DOHH2 (cell line): ENCODE measurements around the gene SORBS2.

Source experiments
- H3F3A ChIP-seq: fragments of 200-600 bp; sonication (generic), shearing (Covaris generic); 2 replicates; pipeline ENCODE4 v1.6.0; 2016; ENCODE audit warnings: antibody characterized with exemption, mild to moderate bottlenecking; ENCODE audit not compliant: control insufficient read depth, insufficient read depth
- H3K27ac ChIP-seq: fragments of 200-600 bp; sonication (generic); 2 replicates; pipeline ENCODE4 v1.5.1; 2014; ENCODE audit warnings: low read depth, mild to moderate bottlenecking, low read length, moderate library complexity
- H3K27me3 ChIP-seq: fragments of 200-600 bp; sonication (generic); 2 replicates; pipeline ENCODE4 v1.6.1; 2014; ENCODE audit warnings: mild to moderate bottlenecking, low read length, mixed read lengths; ENCODE audit not compliant: control insufficient read depth
- H3K36me3 ChIP-seq: fragments of 200-600 bp; sonication (generic); 2 replicates; pipeline ENCODE4 v1.6.1; 2014; ENCODE audit warnings: mild to moderate bottlenecking, low read length, moderate library complexity, mixed read lengths; ENCODE audit not compliant: control insufficient read depth
- H3K4me1 ChIP-seq: fragments of 200-600 bp; sonication (generic); 2 replicates; pipeline ENCODE4 v1.6.1; 2014; ENCODE audit warnings: mild to moderate bottlenecking, low read length, mixed read lengths; ENCODE audit not compliant: control insufficient read depth
- H3K4me2 ChIP-seq: fragments of 200-600 bp; sonication (generic); 2 replicates; pipeline ENCODE4 v1.6.0; 2014; ENCODE audit warnings: mild to moderate bottlenecking, low read length, moderate library complexity
- H3K4me3 ChIP-seq: fragments of 200-600 bp; sonication (generic); 2 replicates; pipeline ENCODE4 v1.5.1; 2014; ENCODE audit warnings: mild to moderate bottlenecking, low read length, mixed read lengths
- H3K79me2 ChIP-seq: fragments of 200-600 bp; sonication (generic); 2 replicates; pipeline ENCODE4 v1.6.1; 2014; ENCODE audit warnings: mild to moderate bottlenecking, low read length, mixed read lengths; ENCODE audit not compliant: control insufficient read depth
- H3K9me2 ChIP-seq: fragments of 200-600 bp; sonication (generic); replicated peaks from 2 replicates; pipeline ENCODE4 v1.6.1; 2014; ENCODE audit warnings: mild to moderate bottlenecking, low read length, mixed read lengths; ENCODE audit not compliant: control insufficient read depth
- H3K9me3 ChIP-seq: fragments of 200-600 bp; sonication (generic); 2 replicates; pipeline ENCODE4 v1.6.1; 2014; ENCODE audit warnings: antibody characterized with exemption, low read length, mixed read lengths; ENCODE audit not compliant: control insufficient read depth, insufficient read depth
- H4K20me1 ChIP-seq: fragments of 200-600 bp; sonication (generic); 2 replicates; pipeline ENCODE4 v1.6.0; 2014; ENCODE audit warnings: low read depth, mild to moderate bottlenecking, antibody characterized with exemption, low read length, moderate library complexity; ENCODE audit not compliant: control insufficient read depth, insufficient read depth
- EZH2phosphoT487 ChIP-seq: fragments of 200-600 bp; sonication (generic); IDR thresholded peaks from 2 replicates; pipeline ENCODE4 v1.6.1; 2017; ENCODE audit warnings: borderline replicate concordance, mild to moderate bottlenecking, antibody characterized with exemption, low read length, moderate library complexity, mixed read lengths
- TF ChIP-seq, protein P1 (sequence below): fragments of 200-600 bp; sonication (generic); IDR thresholded peaks from one replicate; pipeline ENCODE4 v1.5.1; 2014; ENCODE audit warnings: antibody characterized with exemption, mild to moderate bottlenecking, low read depth, low read length; ENCODE audit not compliant: poor library complexity, severe bottlenecking

The SORBS2 gene

GRCh38 chr4:185626798-185627197 lies 185.2 kb downstream of the SORBS2 start:
- Histone ChIP-seq H3K4me1 (no peaks in the 10 kb centered on the region), H3K79me2 (no peaks in the 10 kb centered on the region), H3K36me3 (no peaks in the 10 kb centered on the region), H3K27ac (no peak overlapping the region), H3K27me3 (no peaks in the 10 kb centered on the region; the same call in 1 of the 2 replicates), H3K9me3 (no peaks in the 10 kb centered on the region), H3K4me3 (no peak overlapping the region), H3K4me2 (no peak overlapping the region), H3F3A (no peaks in the 10 kb centered on the region), H4K20me1 (no peaks in the 10 kb centered on the region), H3K9me2 (no peaks in the 10 kb centered on the region)
- TF ChIP-seq, protein P1, sequence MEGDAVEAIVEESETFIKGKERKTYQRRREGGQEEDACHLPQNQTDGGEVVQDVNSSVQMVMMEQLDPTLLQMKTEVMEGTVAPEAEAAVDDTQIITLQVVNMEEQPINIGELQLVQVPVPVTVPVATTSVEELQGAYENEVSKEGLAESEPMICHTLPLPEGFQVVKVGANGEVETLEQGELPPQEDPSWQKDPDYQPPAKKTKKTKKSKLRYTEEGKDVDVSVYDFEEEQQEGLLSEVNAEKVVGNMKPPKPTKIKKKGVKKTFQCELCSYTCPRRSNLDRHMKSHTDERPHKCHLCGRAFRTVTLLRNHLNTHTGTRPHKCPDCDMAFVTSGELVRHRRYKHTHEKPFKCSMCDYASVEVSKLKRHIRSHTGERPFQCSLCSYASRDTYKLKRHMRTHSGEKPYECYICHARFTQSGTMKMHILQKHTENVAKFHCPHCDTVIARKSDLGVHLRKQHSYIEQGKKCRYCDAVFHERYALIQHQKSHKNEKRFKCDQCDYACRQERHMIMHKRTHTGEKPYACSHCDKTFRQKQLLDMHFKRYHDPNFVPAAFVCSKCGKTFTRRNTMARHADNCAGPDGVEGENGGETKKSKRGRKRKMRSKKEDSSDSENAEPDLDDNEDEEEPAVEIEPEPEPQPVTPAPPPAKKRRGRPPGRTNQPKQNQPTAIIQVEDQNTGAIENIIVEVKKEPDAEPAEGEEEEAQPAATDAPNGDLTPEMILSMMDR: no peak
- no peak for TF ChIP-seq EZH2phosphoT487

GRCh38 chr4:185625503-185625902 lies 186.5 kb downstream of the SORBS2 start:
- Histone ChIP-seq H4K20me1 (no peaks in the 10 kb centered on the region), H3K27ac (no peak overlapping the region), H3K4me2 (no peak overlapping the region), H3K4me1 (no peaks in the 10 kb centered on the region), H3K4me3 (no peak overlapping the region), H3K9me2 (no peaks in the 10 kb centered on the region), H3K79me2 (no peaks in the 10 kb centered on the region), H3K36me3 (no peaks in the 10 kb centered on the region), H3K9me3 (no peaks in the 10 kb centered on the region), H3F3A (no peaks in the 10 kb centered on the region), H3K27me3 (no peaks in the 10 kb centered on the region; the same call in 1 of the 2 replicates)
- TF ChIP-seq EZH2phosphoT487: no peak
- TF ChIP-seq, protein P1: no peak

GRCh38 chr4:185624259-185624589 lies 187.8 kb downstream of the SORBS2 start:
- H4K20me1 ChIP-seq: no peaks in the 10 kb centered on the region
- no peaks in the 10 kb centered on the region for H3K36me3 ChIP-seq
- H3K4me3 ChIP-seq: no peak overlapping the region
- no peaks in the 10 kb centered on the region for H3K9me3 ChIP-seq
- H3K4me2 ChIP-seq: no peak overlapping the region
- no peaks in the 10 kb centered on the region; the same call in 1 of the 2 replicates for H3K27me3 ChIP-seq
- no peaks in the 10 kb centered on the region for H3K4me1 ChIP-seq
- no peaks in the 10 kb centered on the region for H3F3A ChIP-seq
- H3K9me2 ChIP-seq: no peaks in the 10 kb centered on the region
- H3K27ac ChIP-seq: no peak overlapping the region
- TF ChIP-seq, protein P1: no peak
- no peak for TF ChIP-seq EZH2phosphoT487
- no peaks in the 10 kb centered on the region for H3K79me2 ChIP-seq
